ENCODE data around the gene FOXN3.

- TF ChIP-seq, protein P1, sequence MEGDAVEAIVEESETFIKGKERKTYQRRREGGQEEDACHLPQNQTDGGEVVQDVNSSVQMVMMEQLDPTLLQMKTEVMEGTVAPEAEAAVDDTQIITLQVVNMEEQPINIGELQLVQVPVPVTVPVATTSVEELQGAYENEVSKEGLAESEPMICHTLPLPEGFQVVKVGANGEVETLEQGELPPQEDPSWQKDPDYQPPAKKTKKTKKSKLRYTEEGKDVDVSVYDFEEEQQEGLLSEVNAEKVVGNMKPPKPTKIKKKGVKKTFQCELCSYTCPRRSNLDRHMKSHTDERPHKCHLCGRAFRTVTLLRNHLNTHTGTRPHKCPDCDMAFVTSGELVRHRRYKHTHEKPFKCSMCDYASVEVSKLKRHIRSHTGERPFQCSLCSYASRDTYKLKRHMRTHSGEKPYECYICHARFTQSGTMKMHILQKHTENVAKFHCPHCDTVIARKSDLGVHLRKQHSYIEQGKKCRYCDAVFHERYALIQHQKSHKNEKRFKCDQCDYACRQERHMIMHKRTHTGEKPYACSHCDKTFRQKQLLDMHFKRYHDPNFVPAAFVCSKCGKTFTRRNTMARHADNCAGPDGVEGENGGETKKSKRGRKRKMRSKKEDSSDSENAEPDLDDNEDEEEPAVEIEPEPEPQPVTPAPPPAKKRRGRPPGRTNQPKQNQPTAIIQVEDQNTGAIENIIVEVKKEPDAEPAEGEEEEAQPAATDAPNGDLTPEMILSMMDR (IDR thresholded peaks at IDR 0.05) = no peak
- no peak for TF ChIP-seq POLR2A (IDR thresholded peaks at IDR 0.05)
Observed at GRCh38 chr14:89373185-89373584, 43.8 kb downstream of the FOXN3 start.
